ENCODE data around the gene DPY19L3.
"Not testable (repeated sequence)": the region's sequence is repeated elsewhere in the genome, so short reads cannot be mapped to it uniquely, and the experiment has no call there.

The DPY19L3 gene

GRCh38 chr19:32368787-32369186 lies 36.8 kb upstream of the DPY19L3 start:
- H3K4me1 ChIP-seq (ENCODE audit: control insufficient read depth, insufficient read depth, low read length): peaks cover 9% of the 10 kb centered on the region
- H3K9ac ChIP-seq (ENCODE audit: low read length): no peak overlapping the region
- peaks cover 9% of the 10 kb centered on the region for H3K36me3 ChIP-seq (ENCODE audit: control insufficient read depth, insufficient read depth, low read length)
- H3K9me3 ChIP-seq (ENCODE audit: control insufficient read depth, low read length): no peaks in the 10 kb centered on the region
- no peaks in the 10 kb centered on the region for H3K27me3 ChIP-seq (ENCODE audit: control insufficient read depth, insufficient read depth, low read length)
- H3K4me3 ChIP-seq (ENCODE audit: low read length): no peak overlapping the region

GRCh38 chr19:32372726-32373517 lies 32.6 kb upstream of the DPY19L3 start:
- H3K36me3 ChIP-seq (ENCODE audit: control insufficient read depth, insufficient read depth, low read length): peaks cover 13% of the 10 kb centered on the region
- peaks cover 9% of the 10 kb centered on the region for H3K4me1 ChIP-seq (ENCODE audit: control insufficient read depth, insufficient read depth, low read length)
- H3K9ac ChIP-seq (ENCODE audit: low read length): no peak overlapping the region
- H3K9me3 ChIP-seq (ENCODE audit: control insufficient read depth, low read length): no peaks in the 10 kb centered on the region
- H3K4me3 ChIP-seq (ENCODE audit: low read length): no peak overlapping the region
- no peaks in the 10 kb centered on the region for H3K27me3 ChIP-seq (ENCODE audit: control insufficient read depth, insufficient read depth, low read length)

GRCh38 chr19:32373585-32374295 lies 31.8 kb upstream of the DPY19L3 start:
- Histone ChIP-seq H3K36me3 (ENCODE audit: control insufficient read depth, insufficient read depth, low read length) (peaks cover 13% of the 10 kb centered on the region), H3K9me3 (ENCODE audit: control insufficient read depth, low read length) (no peaks in the 10 kb centered on the region), H3K4me1 (ENCODE audit: control insufficient read depth, insufficient read depth, low read length) (peaks cover 9% of the 10 kb centered on the region), H3K4me3 (ENCODE audit: low read length) (no peak overlapping the region), H3K27me3 (ENCODE audit: control insufficient read depth, insufficient read depth, low read length) (no peaks in the 10 kb centered on the region), H3K9ac (ENCODE audit: low read length) (no peak overlapping the region)

GRCh38 chr19:32374362-32374761 lies 31.2 kb upstream of the DPY19L3 start:
- not testable (repeated sequence) for H3K9ac ChIP-seq (ENCODE audit: low read length); H3K4me3 ChIP-seq (ENCODE audit: low read length); H3K27me3 ChIP-seq (ENCODE audit: control insufficient read depth, insufficient read depth, low read length); H3K9me3 ChIP-seq (ENCODE audit: control insufficient read depth, low read length); H3K4me1 ChIP-seq (ENCODE audit: control insufficient read depth, insufficient read depth, low read length)
- H3K36me3 ChIP-seq (ENCODE audit: control insufficient read depth, insufficient read depth, low read length): peaks cover 13% of the 10 kb centered on the region

GRCh38 chr19:32377088-32377487 lies 28.5 kb upstream of the DPY19L3 start:
- not testable (repeated sequence) for H3K9ac ChIP-seq (ENCODE audit: low read length)
- peaks cover 13% of the 10 kb centered on the region for H3K36me3 ChIP-seq (ENCODE audit: control insufficient read depth, insufficient read depth, low read length)

GRCh38 chr19:32380269-32380668 lies 25.3 kb upstream of the DPY19L3 start:
- no peaks in the 10 kb centered on the region for H3K9me3 ChIP-seq (ENCODE audit: control insufficient read depth, low read length)
- H3K4me1 ChIP-seq (ENCODE audit: control insufficient read depth, insufficient read depth, low read length): no peaks in the 10 kb centered on the region
- peaks cover 2% of the 10 kb centered on the region for H3K36me3 ChIP-seq (ENCODE audit: control insufficient read depth, insufficient read depth, low read length)
- no peak overlapping the region for H3K4me3 ChIP-seq (ENCODE audit: low read length)
- H3K9ac ChIP-seq (ENCODE audit: low read length): no peak overlapping the region
- no peaks in the 10 kb centered on the region for H3K27me3 ChIP-seq (ENCODE audit: control insufficient read depth, insufficient read depth, low read length)

More at GRCh38 chr19:32377088-32377487, 28.5 kb upstream of the DPY19L3 start:
- H3K9me3 ChIP-seq (ENCODE audit: control insufficient read depth, low read length); H3K4me1 ChIP-seq (ENCODE audit: control insufficient read depth, insufficient read depth, low read length); H3K4me3 ChIP-seq (ENCODE audit: low read length); H3K27me3 ChIP-seq (ENCODE audit: control insufficient read depth, insufficient read depth, low read length): not testable (repeated sequence)

GRCh38 chr19:32387701-32388392 lies 17.7 kb upstream of the DPY19L3 start:
- Histone ChIP-seq H3K9me3 (ENCODE audit: control insufficient read depth, low read length) (no peaks in the 10 kb centered on the region), H3K36me3 (ENCODE audit: control insufficient read depth, insufficient read depth, low read length) (no peaks in the 10 kb centered on the region), H3K4me1 (ENCODE audit: control insufficient read depth, insufficient read depth, low read length) (no peaks in the 10 kb centered on the region), H3K9ac (ENCODE audit: low read length) (no peak overlapping the region), H3K27me3 (ENCODE audit: control insufficient read depth, insufficient read depth, low read length) (no peaks in the 10 kb centered on the region), H3K4me3 (ENCODE audit: low read length) (no peak overlapping the region)

GRCh38 chr19:32388393-32388855 lies 17.1 kb upstream of the DPY19L3 start:
- Histone ChIP-seq H3K4me3 (ENCODE audit: low read length) (no peak overlapping the region), H3K4me1 (ENCODE audit: control insufficient read depth, insufficient read depth, low read length) (no peaks in the 10 kb centered on the region), H3K9me3 (ENCODE audit: control insufficient read depth, low read length) (no peaks in the 10 kb centered on the region), H3K27me3 (ENCODE audit: control insufficient read depth, insufficient read depth, low read length) (no peaks in the 10 kb centered on the region), H3K36me3 (ENCODE audit: control insufficient read depth, insufficient read depth, low read length) (no peaks in the 10 kb centered on the region), H3K9ac (ENCODE audit: low read length) (no peak overlapping the region)

- no peaks in the 10 kb centered on the region for H3K4me1 ChIP-seq (ENCODE audit: control insufficient read depth, insufficient read depth, low read length)
- H3K4me3 ChIP-seq (ENCODE audit: low read length): no peak overlapping the region
- H3K36me3 ChIP-seq (ENCODE audit: control insufficient read depth, insufficient read depth, low read length): no peaks in the 10 kb centered on the region
Measured at GRCh38 chr19:32392901-32393300, 12.7 kb upstream of the DPY19L3 start.

GRCh38 chr19:32396046-32396652 lies 9.4 kb upstream of the DPY19L3 start:
- no peaks in the 10 kb centered on the region for H3K36me3 ChIP-seq (ENCODE audit: control insufficient read depth, insufficient read depth, low read length)

More at GRCh38 chr19:32392901-32393300, 12.7 kb upstream of the DPY19L3 start:
- no peak overlapping the region for H3K9ac ChIP-seq (ENCODE audit: low read length)
- no peaks in the 10 kb centered on the region for H3K27me3 ChIP-seq (ENCODE audit: control insufficient read depth, insufficient read depth, low read length)
- no peaks in the 10 kb centered on the region for H3K9me3 ChIP-seq (ENCODE audit: control insufficient read depth, low read length)

GRCh38 chr19:32397671-32398101 lies 7.9 kb upstream of the DPY19L3 start:
- Histone ChIP-seq H3K9ac (ENCODE audit: low read length) (no peak overlapping the region), H3K36me3 (ENCODE audit: control insufficient read depth, insufficient read depth, low read length) (no peaks in the 10 kb centered on the region), H3K9me3 (ENCODE audit: control insufficient read depth, low read length) (no peaks in the 10 kb centered on the region), H3K4me1 (ENCODE audit: control insufficient read depth, insufficient read depth, low read length) (no peaks in the 10 kb centered on the region), H3K27me3 (ENCODE audit: control insufficient read depth, insufficient read depth, low read length) (no peaks in the 10 kb centered on the region), H3K4me3 (ENCODE audit: low read length) (no peak overlapping the region)

More at GRCh38 chr19:32396046-32396652, 9.4 kb upstream of the DPY19L3 start:
- no peak overlapping the region for H3K4me3 ChIP-seq (ENCODE audit: low read length)
- H3K27me3 ChIP-seq (ENCODE audit: control insufficient read depth, insufficient read depth, low read length): no peaks in the 10 kb centered on the region
- H3K4me1 ChIP-seq (ENCODE audit: control insufficient read depth, insufficient read depth, low read length): no peaks in the 10 kb centered on the region
- no peaks in the 10 kb centered on the region for H3K9me3 ChIP-seq (ENCODE audit: control insufficient read depth, low read length)
- H3K9ac ChIP-seq (ENCODE audit: low read length): no peak overlapping the region
